HG03066 (cell line): Measurements from ENCODE around the gene CBLN3.

ENCODE experiments used
- ATAC-seq: cut with Tn5 transposase; IDR thresholded peaks from one replicate; pipeline ENCODE4 v1.9.1; 2021; ENCODE audit warnings: low read depth; ENCODE audit not compliant: unreplicated experiment

The CBLN3 gene

DNA sequence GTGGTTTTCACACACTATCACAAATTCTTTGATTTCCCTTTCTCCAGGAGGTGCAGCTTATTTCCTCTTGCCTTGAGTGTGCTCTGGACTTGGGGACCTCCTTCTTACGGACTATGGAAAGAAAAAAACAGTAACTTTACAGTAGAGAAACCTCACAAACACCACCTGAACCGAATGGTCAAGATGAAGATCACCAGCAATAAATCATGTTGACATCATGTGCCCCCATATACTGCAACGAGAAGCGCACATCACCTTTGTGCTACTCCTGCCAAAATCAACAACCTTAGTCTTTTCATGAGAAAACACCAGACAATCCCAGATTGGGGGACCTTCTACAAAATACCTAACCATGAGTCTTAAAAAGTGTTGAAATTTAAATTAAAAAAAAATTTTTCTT lies 43.9 kb downstream of the CBLN3 start:
- ATAC-seq: no peak

- ATAC-seq: no peak
Observed at GRCh38 chr14:24384169-24384568, 45.3 kb downstream of the CBLN3 start.

DNA sequence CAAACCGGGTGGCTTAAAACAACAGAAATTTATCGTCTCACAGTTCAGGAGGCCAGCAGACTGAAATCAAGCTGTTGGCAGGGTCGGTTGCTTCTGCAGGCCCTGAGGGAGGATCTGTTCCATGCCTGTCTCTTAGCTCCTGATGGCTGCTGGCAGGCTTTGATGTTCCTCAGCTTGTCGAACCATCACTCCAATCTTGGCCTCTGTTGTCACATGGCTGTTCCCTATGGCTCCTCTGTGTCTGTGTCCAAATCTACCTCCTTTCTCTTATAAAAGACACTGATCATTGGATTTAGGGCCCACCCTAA lies 47.5 kb downstream of the CBLN3 start:
- no peak for ATAC-seq

GRCh38 chr14:24381363-24382063 lies 48.0 kb downstream of the CBLN3 start:
- ATAC-seq: no peak

DNA sequence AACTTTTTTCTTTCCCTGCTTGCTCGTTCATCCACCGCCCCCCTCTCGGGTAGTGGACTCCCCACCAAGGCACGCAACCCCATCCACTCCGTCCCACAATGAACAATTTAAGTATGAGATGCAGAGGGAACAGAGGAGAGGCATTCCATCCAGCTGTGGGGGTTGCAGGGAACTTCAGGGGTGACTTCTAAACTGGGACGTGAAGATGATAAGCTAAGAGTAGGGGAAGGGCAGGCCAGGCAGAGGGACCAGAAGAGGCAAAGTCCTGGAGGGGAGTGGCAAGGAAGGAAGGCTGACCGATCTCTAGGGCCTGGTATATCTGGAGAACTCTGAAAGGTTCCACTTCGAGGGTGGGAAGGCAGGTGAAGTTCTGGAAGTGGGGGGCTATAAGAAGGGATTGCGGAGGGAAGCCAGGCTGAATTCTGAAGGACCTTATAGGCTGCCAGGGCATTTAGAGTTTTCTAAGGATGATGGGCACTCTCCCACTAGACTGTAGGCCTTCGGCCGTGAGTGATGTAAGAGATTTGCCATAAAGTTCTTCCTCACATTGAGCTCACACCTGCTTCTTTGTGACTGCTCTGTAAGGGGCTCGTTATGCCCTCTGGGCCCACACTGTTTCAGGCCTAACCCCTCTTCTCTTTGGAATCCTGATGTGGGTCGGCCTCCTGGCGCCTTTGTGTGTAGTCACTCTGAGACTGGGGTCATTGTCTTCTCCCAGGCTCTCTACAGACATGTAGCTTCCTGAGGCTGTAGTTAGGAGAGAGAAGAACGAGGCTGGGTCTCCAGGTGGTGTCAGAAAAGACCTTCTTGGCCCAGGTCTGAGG lies 49.3 kb downstream of the CBLN3 start:
- ATAC-seq: no peak

DNA sequence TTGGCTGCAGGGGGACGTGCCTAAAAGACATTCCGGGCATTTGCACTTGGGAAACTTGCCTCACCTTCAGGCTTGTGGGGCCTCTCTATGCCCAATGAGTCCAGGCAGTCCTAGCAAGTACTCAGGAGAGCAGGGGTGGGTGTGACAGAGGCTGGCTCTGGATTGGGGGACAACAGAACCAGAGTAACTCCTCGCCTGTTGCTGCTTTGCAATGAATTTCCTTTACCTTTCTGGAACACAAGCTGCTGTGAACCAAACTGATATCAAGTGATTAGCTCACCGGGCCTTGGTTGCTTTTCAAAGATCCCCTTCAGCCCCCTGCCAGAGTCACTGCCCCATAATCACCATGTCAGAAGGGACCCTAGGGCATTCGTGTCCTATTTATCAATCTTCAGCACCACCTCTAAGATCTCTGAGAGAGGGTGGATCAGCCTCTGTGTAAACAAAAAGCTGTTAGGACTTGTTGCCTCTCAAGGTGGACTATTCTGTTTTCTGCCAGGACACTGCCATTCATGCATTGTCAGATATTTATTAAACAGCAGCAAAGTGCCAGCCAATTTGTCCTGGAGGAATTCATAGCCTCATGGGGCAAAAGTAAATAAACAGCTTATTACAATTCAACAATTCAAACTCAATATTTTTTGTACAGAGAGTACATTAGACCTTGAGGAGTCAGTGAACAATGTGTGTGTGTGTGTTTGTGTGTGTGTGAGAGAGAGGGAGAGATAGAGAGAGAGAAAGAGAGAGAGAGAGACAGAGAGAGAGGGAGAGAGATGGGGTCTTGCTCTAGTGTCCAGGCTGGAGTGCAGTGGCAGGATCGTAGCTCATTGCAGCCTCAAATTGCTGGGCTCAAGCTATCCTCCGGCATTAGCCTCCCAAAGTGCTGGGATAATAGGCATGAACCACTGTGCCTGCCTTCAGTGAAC lies 50.2 kb downstream of the CBLN3 start:
- ATAC-seq: no peak

GRCh38 chr14:24378327-24378726 lies 51.1 kb downstream of the CBLN3 start:
- ATAC-seq: no peak

DNA sequence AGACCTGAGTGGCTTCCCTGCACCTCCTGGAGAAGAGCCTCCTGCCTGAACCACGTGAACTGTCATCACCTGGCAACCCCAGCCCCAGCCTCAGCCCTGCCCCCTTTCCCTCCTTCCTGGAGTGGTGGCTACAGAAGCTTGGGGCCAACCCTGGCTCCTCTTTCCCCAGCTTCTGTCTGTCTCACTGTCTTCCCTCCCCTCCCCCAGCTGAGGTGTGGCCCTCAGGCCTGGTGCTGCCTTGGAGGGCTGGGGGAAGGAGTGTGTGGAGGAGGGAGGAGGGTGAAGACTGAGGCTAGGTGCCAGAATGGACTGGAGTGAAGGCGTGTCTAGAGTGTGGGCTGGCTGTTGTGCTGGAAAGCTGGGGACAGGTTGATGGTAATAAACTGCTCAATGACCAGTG lies 51.8 kb downstream of the CBLN3 start:
- ATAC-seq: no peak

- no peak for ATAC-seq
Observed at GRCh38 chr14:24377126-24377525, 52.3 kb downstream of the CBLN3 start.
